ENCODE measurements around the gene SEMA3B. TPM values are rescaled to one million over a fixed set of nuclear protein-coding genes. Genes with fewer than 3 reads are reported as not detected.
"Not testable (repeated sequence)": the region's sequence is repeated elsewhere in the genome, so short reads cannot be mapped to it uniquely, and the experiment has no call there.

Gene SEMA3B
- total RNA-seq, 1 experiment from 2014 or later, result 0.15 TPM

DNA sequence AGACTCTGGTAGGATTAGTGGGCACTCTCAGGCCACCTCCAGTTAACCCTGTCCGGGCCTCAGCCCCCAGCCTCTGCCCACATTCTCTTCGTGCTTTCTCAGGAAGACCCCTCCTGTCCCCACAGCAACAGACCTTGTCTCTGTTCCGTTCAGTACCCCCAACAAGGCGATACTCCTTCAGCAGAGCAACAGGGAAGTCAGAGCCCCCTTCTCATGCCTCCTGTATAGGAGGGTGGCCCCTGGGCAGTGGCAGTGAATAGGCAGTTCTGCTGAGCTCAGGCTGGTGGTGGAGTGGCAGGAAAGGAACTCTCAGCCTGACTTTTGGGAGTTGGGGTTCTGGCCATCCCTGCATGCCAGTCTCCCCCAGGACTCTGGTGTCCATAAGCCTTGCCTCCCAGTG lies 513 bp downstream of the SEMA3B start:
- no peak overlapping the region for H2AFZ ChIP-seq (ENCODE audit: low read length)
- no peaks in the 10 kb centered on the region for H3K36me3 ChIP-seq (ENCODE audit: insufficient read depth, low read length)
- no peak overlapping the region for H3K4me2 ChIP-seq (ENCODE audit: low read depth, low read length, poor library complexity, severe bottlenecking)
- H3K9me2 ChIP-seq (replicated peaks; ENCODE audit: insufficient read depth, low read length), result no peaks in the 10 kb centered on the region
- H3K9ac ChIP-seq (ENCODE audit: low read length), result no peak overlapping the region
- H3K27me3 ChIP-seq (ENCODE audit: low read length), result no peaks in the 10 kb centered on the region
- H3K79me2 ChIP-seq (ENCODE audit: low read length), result no peaks in the 10 kb centered on the region
- H3K27ac ChIP-seq (ENCODE audit: low read length), result no peak overlapping the region
- H3K4me1 ChIP-seq (ENCODE audit: low read length), result peaks cover 3% of the 10 kb centered on the region
- no peak for DNase-seq
- H3K9me3 ChIP-seq (ENCODE audit: low read length), result no peaks in the 10 kb centered on the region
- no peaks in the 10 kb centered on the region for H4K20me1 ChIP-seq (ENCODE audit: insufficient read depth, low read depth, low read length)
- no peak overlapping the region for H3K4me3 ChIP-seq (ENCODE audit: low read length)

GRCh38 chr3:50269977-50270413 lies 1.0 kb downstream of the SEMA3B start:
- Histone ChIP-seq H3K4me3 (ENCODE audit: low read length) (no peak overlapping the region), H3K36me3 (ENCODE audit: insufficient read depth, low read length) (no peaks in the 10 kb centered on the region), H3K79me2 (ENCODE audit: low read length) (no peaks in the 10 kb centered on the region), H3K9ac (ENCODE audit: low read length) (no peak overlapping the region), H2AFZ (ENCODE audit: low read length) (no peak overlapping the region), H3K4me2 (ENCODE audit: low read depth, low read length, poor library complexity, severe bottlenecking) (no peak overlapping the region), H3K27me3 (ENCODE audit: low read length) (no peaks in the 10 kb centered on the region), H3K27ac (ENCODE audit: low read length) (no peak overlapping the region), H4K20me1 (ENCODE audit: insufficient read depth, low read depth, low read length) (no peaks in the 10 kb centered on the region), H3K4me1 (ENCODE audit: low read length) (peaks cover 3% of the 10 kb centered on the region), H3K9me3 (ENCODE audit: low read length) (no peaks in the 10 kb centered on the region), H3K9me2 (replicated peaks; ENCODE audit: insufficient read depth, low read length) (no peaks in the 10 kb centered on the region)
- no peak for DNase-seq

DNA sequence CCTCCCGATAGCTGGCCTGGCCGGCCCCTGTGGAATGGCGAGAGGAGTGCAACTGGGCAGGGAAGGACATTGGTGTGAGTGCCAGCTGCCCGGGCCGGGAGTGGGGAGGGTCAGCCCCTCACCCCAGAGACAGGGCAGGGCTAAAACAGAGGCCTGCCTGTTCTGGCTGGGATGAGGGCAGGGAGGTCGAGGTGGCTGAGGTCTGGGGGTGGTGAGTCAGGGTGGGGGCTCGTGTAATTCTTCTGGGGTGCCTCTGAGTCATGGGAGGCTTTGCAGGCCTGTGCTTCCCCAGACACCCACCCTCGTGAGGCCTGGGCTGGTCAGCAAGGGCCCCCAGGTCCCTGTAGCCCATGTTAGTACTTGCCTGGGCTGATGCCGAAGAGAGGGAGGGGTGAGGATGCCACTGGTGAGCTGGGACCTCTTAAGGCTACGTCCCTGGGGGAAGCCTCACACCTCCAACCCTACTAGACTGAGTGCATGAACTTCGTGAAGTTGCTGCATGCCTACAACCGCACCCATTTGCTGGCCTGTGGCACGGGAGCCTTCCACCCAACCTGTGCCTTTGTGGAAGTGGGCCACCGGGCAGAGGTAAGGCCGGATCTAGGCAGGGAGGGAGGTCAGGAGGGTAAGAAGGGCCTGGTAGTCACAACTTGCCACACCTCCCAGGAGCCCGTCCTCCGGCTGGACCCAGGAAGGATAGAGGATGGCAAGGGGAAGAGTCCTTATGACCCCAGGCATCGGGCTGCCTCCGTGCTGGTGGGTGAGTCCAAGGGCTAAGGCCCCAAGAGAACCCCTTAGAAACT lies 1.7 kb downstream of the SEMA3B start:
- H3K4me3 ChIP-seq (ENCODE audit: low read length), result no peak overlapping the region
- no peaks in the 10 kb centered on the region for H3K79me2 ChIP-seq (ENCODE audit: low read length)
- no peak overlapping the region for H3K4me2 ChIP-seq (ENCODE audit: low read depth, low read length, poor library complexity, severe bottlenecking)
- no peak overlapping the region for H3K9ac ChIP-seq (ENCODE audit: low read length)
- H4K20me1 ChIP-seq (ENCODE audit: insufficient read depth, low read depth, low read length), result no peaks in the 10 kb centered on the region
- no peaks in the 10 kb centered on the region for H3K36me3 ChIP-seq (ENCODE audit: insufficient read depth, low read length)
- H2AFZ ChIP-seq (ENCODE audit: low read length), result no peak overlapping the region
- no peak overlapping the region for H3K27ac ChIP-seq (ENCODE audit: low read length)
- DNase-seq, result no peak
- H3K4me1 ChIP-seq (ENCODE audit: low read length), result peaks cover 3% of the 10 kb centered on the region
- no peaks in the 10 kb centered on the region for H3K9me2 ChIP-seq (replicated peaks; ENCODE audit: insufficient read depth, low read length)
- no peaks in the 10 kb centered on the region for H3K27me3 ChIP-seq (ENCODE audit: low read length)
- H3K9me3 ChIP-seq (ENCODE audit: low read length), result no peaks in the 10 kb centered on the region

GRCh38 chr3:50271314-50271936 lies 2.5 kb downstream of the SEMA3B start:
- Histone ChIP-seq H3K27me3 (ENCODE audit: low read length) (no peaks in the 10 kb centered on the region), H3K4me1 (ENCODE audit: low read length) (peaks cover 3% of the 10 kb centered on the region), H3K27ac (ENCODE audit: low read length) (no peak overlapping the region), H3K79me2 (ENCODE audit: low read length) (no peaks in the 10 kb centered on the region), H3K9ac (ENCODE audit: low read length) (no peak overlapping the region), H3K4me2 (ENCODE audit: low read depth, low read length, poor library complexity, severe bottlenecking) (no peak overlapping the region), H2AFZ (ENCODE audit: low read length) (no peak overlapping the region), H4K20me1 (ENCODE audit: insufficient read depth, low read depth, low read length) (no peaks in the 10 kb centered on the region), H3K4me3 (ENCODE audit: low read length) (no peak overlapping the region), H3K36me3 (ENCODE audit: insufficient read depth, low read length) (no peaks in the 10 kb centered on the region), H3K9me3 (ENCODE audit: low read length) (no peaks in the 10 kb centered on the region), H3K9me2 (replicated peaks; ENCODE audit: insufficient read depth, low read length) (no peaks in the 10 kb centered on the region)
- no peak for DNase-seq

DNA sequence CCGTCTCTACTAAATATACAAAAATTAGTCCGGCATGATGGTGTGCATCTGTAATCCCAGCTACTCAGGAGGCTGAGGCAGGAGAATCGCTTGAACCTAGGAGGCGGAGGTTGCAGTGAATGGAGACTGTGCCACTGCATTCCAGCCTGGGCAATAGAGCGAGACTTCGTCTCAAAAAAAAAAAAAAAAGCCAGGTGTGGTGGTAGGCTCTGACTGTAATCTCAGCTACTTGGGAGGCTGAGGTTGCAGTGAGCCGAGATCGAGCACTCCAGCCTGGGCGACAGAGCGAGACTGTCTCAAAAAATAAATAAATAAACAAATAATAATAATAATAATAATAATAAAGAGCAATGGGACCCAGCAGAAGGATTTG lies 3.6 kb downstream of the SEMA3B start:
- H3K9ac ChIP-seq (ENCODE audit: low read length), result not testable (repeated sequence)

GRCh38 chr3:50272911-50273688 lies 4.2 kb downstream of the SEMA3B start:
- Histone ChIP-seq H3K27ac (ENCODE audit: low read length) (no peak overlapping the region), H3K4me2 (ENCODE audit: low read depth, low read length, poor library complexity, severe bottlenecking) (peak overlapping the region; percentile 55), H4K20me1 (ENCODE audit: insufficient read depth, low read depth, low read length) (no peaks in the 10 kb centered on the region), H3K36me3 (ENCODE audit: insufficient read depth, low read length) (no peaks in the 10 kb centered on the region), H2AFZ (ENCODE audit: low read length) (no peak overlapping the region), H3K27me3 (ENCODE audit: low read length) (no peaks in the 10 kb centered on the region), H3K9me3 (ENCODE audit: low read length) (no peaks in the 10 kb centered on the region), H3K4me3 (ENCODE audit: low read length) (no peak overlapping the region; the same call in 1 of the 2 replicates), H3K4me1 (ENCODE audit: low read length) (peaks cover 3% of the 10 kb centered on the region), H3K9ac (ENCODE audit: low read length) (no peak overlapping the region), H3K79me2 (ENCODE audit: low read length) (no peaks in the 10 kb centered on the region), H3K9me2 (replicated peaks; ENCODE audit: insufficient read depth, low read length) (no peaks in the 10 kb centered on the region)
- DNase-seq, result peak; percentile 95

More for the DNA sequence above, 3.6 kb downstream of the SEMA3B start:
- not testable (repeated sequence) for H3K27ac ChIP-seq (ENCODE audit: low read length); DNase-seq; H3K4me3 ChIP-seq (ENCODE audit: low read length); H3K27me3 ChIP-seq (ENCODE audit: low read length); H3K9me2 ChIP-seq (replicated peaks; ENCODE audit: insufficient read depth, low read length); H3K4me1 ChIP-seq (ENCODE audit: low read length); H2AFZ ChIP-seq (ENCODE audit: low read length); H3K9me3 ChIP-seq (ENCODE audit: low read length); H3K79me2 ChIP-seq (ENCODE audit: low read length); H4K20me1 ChIP-seq (ENCODE audit: insufficient read depth, low read depth, low read length); H3K36me3 ChIP-seq (ENCODE audit: insufficient read depth, low read length)
- H3K4me2 ChIP-seq (ENCODE audit: low read depth, low read length, poor library complexity, severe bottlenecking), result peak overlapping the region; percentile 55

- no peak overlapping the region for H3K4me2 ChIP-seq (ENCODE audit: low read depth, low read length, poor library complexity, severe bottlenecking)
- no peak for DNase-seq
- H4K20me1 ChIP-seq (ENCODE audit: insufficient read depth, low read depth, low read length), result no peaks in the 10 kb centered on the region
- H3K79me2 ChIP-seq (ENCODE audit: low read length), result no peaks in the 10 kb centered on the region
- H2AFZ ChIP-seq (ENCODE audit: low read length), result no peak overlapping the region
- no peaks in the 10 kb centered on the region for H3K36me3 ChIP-seq (ENCODE audit: insufficient read depth, low read length)
- no peaks in the 10 kb centered on the region for H3K9me2 ChIP-seq (replicated peaks; ENCODE audit: insufficient read depth, low read length)
- H3K4me1 ChIP-seq (ENCODE audit: low read length), result peaks cover 3% of the 10 kb centered on the region
- H3K27me3 ChIP-seq (ENCODE audit: low read length), result no peaks in the 10 kb centered on the region
- H3K27ac ChIP-seq (ENCODE audit: low read length), result no peak overlapping the region
- H3K9me3 ChIP-seq (ENCODE audit: low read length), result no peaks in the 10 kb centered on the region
- H3K4me3 ChIP-seq (ENCODE audit: low read length), result no peak overlapping the region
- H3K9ac ChIP-seq (ENCODE audit: low read length), result no peak overlapping the region
These were observed 4.7 kb downstream of the SEMA3B start for GRCh38 chr3:50273689-50274065.

All from Karpas-422 (cell line).